K562 (cell line): ENCODE measurements around the gene TAMALIN. TPM values are rescaled to one million over a fixed set of nuclear protein-coding genes. Genes with fewer than 3 reads are reported as not detected.

ENCODE experiments used
- CHD7 ChIP-seq: fragments of 200-600 bp; sonication (generic); IDR thresholded peaks from one replicate; pipeline ENCODE4 v1.6.1; 2012; ENCODE audit warnings: mild to moderate bottlenecking, low read depth, low read length, inconsistent platforms
- PURB ChIP-seq: sonication (generic); formaldehyde crosslinking; IDR thresholded peaks from 2 replicates; pipeline ENCODE4 v1.9.0; 2021; ENCODE audit warnings: low read depth, mild to moderate bottlenecking, missing genetic modification reagents
- ZBTB7A ChIP-seq: IDR thresholded peaks from 2 replicates; pipeline ENCODE4 v1.6.1; 2011; ENCODE audit warnings: low read depth, mild to moderate bottlenecking, low read length, moderate library complexity, borderline replicate concordance; ENCODE audit not compliant: control insufficient read depth
- polyA plus RNA-seq, 8 experiments: library from polyadenylated mRNA; depleted of rRNA in 4 of 8; stranded (reverse) in 5 of 8; unstranded in 3 of 8; fragments of >200 nt; fragmentation: Nextera tagmentation in 2 of 8; fragmentation: Illumina TruSeq in 1 of 8; extraction: Ambion mirVana in 2 of 8; extraction: Trizol in 1 of 8; gene quantifications; 2 replicates each; pipeline versions ENCODE4 v1.2.1 to v1.2.3, GENCODE V29; 2011 to 2014; ENCODE audit warnings: inconsistent platforms in 1 of 8, missing spikeins in 1 of 8
- total RNA-seq, 7 experiments: library from RNA; depleted of rRNA in 6 of 7; stranded (reverse); fragments of >200 nt in 6 of 7; fragmentation: Illumina TruSeq in 2 of 7; extraction: Trizol in 2 of 7; gene quantifications; 2 replicates each; pipeline versions ENCODE4 v1.2.1 to v1.2.3, GENCODE V29; 2011 to 2021; ENCODE audit warnings: low replicate concordance in 1 of 7

TAMALIN gene
- total and polyA plus RNA-seq, 9 of the 15 experiments (the other 6 are each of a cell fraction or from before 2014, with no cell fraction given): 0.74 to 2.2 (median 1.5) TPM; not detected in 2

- no peak for TF ChIP-seq CHD7
- 0 out of 2 replicates have a peak, but pooled peaks have one; percentile 24 for TF ChIP-seq ZBTB7A
- TF ChIP-seq PURB (CRISPR knock-in tag): no peak
Observed at GRCh38 chr12:52006726-52007157, at the start of gene TAMALIN (continued).
